Inflammatory macrophage treated with lipopolysaccharide for 4 hours (primary cell): ENCODE measurements around the gene CBX7.

Source experiments
- DNase-seq: peaks from one replicate; pipeline ENCODE4 v3.0.0-alpha.2; 2020

The CBX7 gene

GRCh38 chr22:39146256-39147101 is 6.0 kb downstream of the CBX7 start:
- DNase-seq: no peak

GRCh38 chr22:39144101-39144767 is 8.2 kb downstream of the CBX7 start:
- peak; percentile 82 for DNase-seq

- DNase-seq: no peak
These were observed 10.3 kb downstream of the CBX7 start for GRCh38 chr22:39142088-39142680.

GRCh38 chr22:39139933-39140332 is 12.5 kb downstream of the CBX7 start:
- no peak for DNase-seq

GRCh38 chr22:39138357-39138997 is 14.0 kb downstream of the CBX7 start:
- DNase-seq: no peak

GRCh38 chr22:39136317-39136716 is 16.2 kb downstream of the CBX7 start:
- DNase-seq: no peak

GRCh38 chr22:39135092-39135896 is 17.2 kb downstream of the CBX7 start:
- peak; percentile 19 for DNase-seq

GRCh38 chr22:39134366-39135091 is 18.0 kb downstream of the CBX7 start:
- DNase-seq: no peak

- DNase-seq: no peak
These were observed 18.6 kb downstream of the CBX7 start for GRCh38 chr22:39133871-39134270.

GRCh38 chr22:39132871-39133524 is 19.5 kb downstream of the CBX7 start:
- DNase-seq: no peak

- no peak for DNase-seq
These were observed 20.2 kb downstream of the CBX7 start for GRCh38 chr22:39132281-39132680.

GRCh38 chr22:39130892-39131855 is 21.3 kb downstream of the CBX7 start:
- DNase-seq: peak; percentile 76

GRCh38 chr22:39130152-39130704 is 22.3 kb downstream of the CBX7 start:
- no peak for DNase-seq

- DNase-seq: no peak
These were observed 22.7 kb downstream of the CBX7 start for GRCh38 chr22:39129746-39130145.

GRCh38 chr22:39129081-39129480 is 23.4 kb downstream of the CBX7 start:
- no peak for DNase-seq

GRCh38 chr22:39128508-39128907 is 24.0 kb downstream of the CBX7 start:
- DNase-seq: no peak

- DNase-seq: no peak
These were observed 26.9 kb downstream of the CBX7 start for GRCh38 chr22:39125622-39126021.

- DNase-seq: no peak
These were observed 28.5 kb downstream of the CBX7 start for GRCh38 chr22:39123751-39124581.
